Measurements from ENCODE around the gene COPZ1. TPM values are rescaled to one million over a fixed set of nuclear protein-coding genes. Genes with fewer than 3 reads are reported as not detected.
A peak's percentile ranks its signal among the peaks of the same experiment; 100 is the strongest.
"Not testable (repeated sequence)": the region's sequence is repeated elsewhere in the genome, so short reads cannot be mapped to it uniquely, and the experiment has no call there.

Gene COPZ1
- total and polyA plus RNA-seq, 9 donors, result 131 to 158 (median 143) TPM

- H3K4me1 ChIP-seq (ENCODE audit: control insufficient read depth, insufficient read depth, low read length), result peaks cover 32% of the 10 kb centered on the region
- H3K4me3 ChIP-seq (ENCODE audit: low read length), result peak overlapping the region; percentile 74
- not testable (repeated sequence) for DNase-seq; H3K9me3 ChIP-seq (replicated peaks; ENCODE audit: control insufficient read depth, low read depth, low read length); H3K27me3 ChIP-seq (ENCODE audit: control insufficient read depth, insufficient read depth, low read length)
- peak overlapping the region; percentile 96 for H3K27ac ChIP-seq (ENCODE audit: low read length)
- H3K36me3 ChIP-seq (ENCODE audit: control insufficient read depth, insufficient read depth, low read length), result peaks cover 44% of the 10 kb centered on the region
- no CpG with 5 or more reads among the region's 4 CpGs for WGBS (ENCODE audit: insufficient coverage)
Measured at GRCh38 chr12:54281694-54282093, 43.2 kb upstream of the COPZ1 start.

- Histone ChIP-seq H3K27ac (ENCODE audit: low read length) (peak overlapping the region; percentile 42), H3K9me3 (replicated peaks; ENCODE audit: control insufficient read depth, low read depth, low read length) (no peaks in the 10 kb centered on the region), H3K27me3 (ENCODE audit: control insufficient read depth, insufficient read depth, low read length) (no peaks in the 10 kb centered on the region), H3K4me3 (ENCODE audit: low read length) (peak overlapping the region; percentile 12), H3K4me1 (ENCODE audit: control insufficient read depth, insufficient read depth, low read length) (peaks cover 33% of the 10 kb centered on the region), H3K36me3 (ENCODE audit: control insufficient read depth, insufficient read depth, low read length) (peaks cover 53% of the 10 kb centered on the region)
- WGBS (ENCODE audit: insufficient coverage), result 47% methylated on average over 5 of the region's 11 CpGs
- DNase-seq, result no peak
Measured at GRCh38 chr12:54282949-54283593, 41.9 kb upstream of the COPZ1 start.

GRCh38 chr12:54284070-54284780 lies 40.7 kb upstream of the COPZ1 start:
- H3K9me3 ChIP-seq (replicated peaks; ENCODE audit: control insufficient read depth, low read depth, low read length); DNase-seq; H3K4me3 ChIP-seq (ENCODE audit: low read length); H3K27ac ChIP-seq (ENCODE audit: low read length); H3K27me3 ChIP-seq (ENCODE audit: control insufficient read depth, insufficient read depth, low read length): not testable (repeated sequence)
- peaks cover 56% of the 10 kb centered on the region for H3K36me3 ChIP-seq (ENCODE audit: control insufficient read depth, insufficient read depth, low read length)
- peaks cover 33% of the 10 kb centered on the region for H3K4me1 ChIP-seq (ENCODE audit: control insufficient read depth, insufficient read depth, low read length)
- WGBS (ENCODE audit: insufficient coverage), result no CpG with 5 or more reads among the region's 2 CpGs

- H3K9me3 ChIP-seq (replicated peaks; ENCODE audit: control insufficient read depth, low read depth, low read length), result no peaks in the 10 kb centered on the region
- 42% methylated on average over 1 of the region's 5 CpGs for WGBS (ENCODE audit: insufficient coverage)
- H3K27me3 ChIP-seq (ENCODE audit: control insufficient read depth, insufficient read depth, low read length), result no peaks in the 10 kb centered on the region
- no peak overlapping the region for H3K4me3 ChIP-seq (ENCODE audit: low read length)
- H3K27ac ChIP-seq (ENCODE audit: low read length), result no peak overlapping the region
- H3K4me1 ChIP-seq (ENCODE audit: control insufficient read depth, insufficient read depth, low read length), result peaks cover 33% of the 10 kb centered on the region
- DNase-seq, result no peak
- peaks cover 56% of the 10 kb centered on the region for H3K36me3 ChIP-seq (ENCODE audit: control insufficient read depth, insufficient read depth, low read length)
Measured at GRCh38 chr12:54285150-54286041, 39.5 kb upstream of the COPZ1 start.

- DNase-seq, result no peak
- H3K9me3 ChIP-seq (replicated peaks; ENCODE audit: control insufficient read depth, low read depth, low read length), result no peaks in the 10 kb centered on the region
- H3K27ac ChIP-seq (ENCODE audit: low read length), result peak overlapping the region; percentile 22
- H3K36me3 ChIP-seq (ENCODE audit: control insufficient read depth, insufficient read depth, low read length), result peaks cover 55% of the 10 kb centered on the region
- WGBS (ENCODE audit: insufficient coverage), result 62% methylated on average over 3 of the region's 12 CpGs
- H3K4me1 ChIP-seq (ENCODE audit: control insufficient read depth, insufficient read depth, low read length), result peaks cover 33% of the 10 kb centered on the region
- no peaks in the 10 kb centered on the region for H3K27me3 ChIP-seq (ENCODE audit: control insufficient read depth, insufficient read depth, low read length)
- H3K4me3 ChIP-seq (ENCODE audit: low read length), result no peak overlapping the region
Measured at GRCh38 chr12:54286042-54287030, 38.6 kb upstream of the COPZ1 start.

GRCh38 chr12:54287261-54288157 lies 37.4 kb upstream of the COPZ1 start:
- peaks cover 45% of the 10 kb centered on the region for H3K36me3 ChIP-seq (ENCODE audit: control insufficient read depth, insufficient read depth, low read length)
- peak overlapping the region; percentile 9 for H3K27ac ChIP-seq (ENCODE audit: low read length)
- peak; percentile 86 for DNase-seq
- peaks cover 26% of the 10 kb centered on the region for H3K4me1 ChIP-seq (ENCODE audit: control insufficient read depth, insufficient read depth, low read length)
- H3K9me3 ChIP-seq (replicated peaks; ENCODE audit: control insufficient read depth, low read depth, low read length), result no peaks in the 10 kb centered on the region
- H3K4me3 ChIP-seq (ENCODE audit: low read length), result no peak overlapping the region
- WGBS (ENCODE audit: insufficient coverage), result 71% methylated on average over 5 of the region's 8 CpGs
- no peaks in the 10 kb centered on the region for H3K27me3 ChIP-seq (ENCODE audit: control insufficient read depth, insufficient read depth, low read length)

GRCh38 chr12:54292083-54292930 lies 32.6 kb upstream of the COPZ1 start:
- no peak for DNase-seq
- peaks cover 11% of the 10 kb centered on the region for H3K36me3 ChIP-seq (ENCODE audit: control insufficient read depth, insufficient read depth, low read length)
- no peak overlapping the region for H3K4me3 ChIP-seq (ENCODE audit: low read length)
- 89% methylated on average over 25 of the region's 30 CpGs for WGBS (ENCODE audit: insufficient coverage)
- no peak overlapping the region for H3K27ac ChIP-seq (ENCODE audit: low read length)
- H3K27me3 ChIP-seq (ENCODE audit: control insufficient read depth, insufficient read depth, low read length), result no peaks in the 10 kb centered on the region
- no peaks in the 10 kb centered on the region for H3K9me3 ChIP-seq (replicated peaks; ENCODE audit: control insufficient read depth, low read depth, low read length)
- peaks cover 4% of the 10 kb centered on the region for H3K4me1 ChIP-seq (ENCODE audit: control insufficient read depth, insufficient read depth, low read length)

- 96% methylated on average over 5 of the region's 7 CpGs for WGBS (ENCODE audit: insufficient coverage)
- Histone ChIP-seq H3K4me1 (ENCODE audit: control insufficient read depth, insufficient read depth, low read length) (no peaks in the 10 kb centered on the region), H3K9me3 (replicated peaks; ENCODE audit: control insufficient read depth, low read depth, low read length) (no peaks in the 10 kb centered on the region), H3K4me3 (ENCODE audit: low read length) (no peak overlapping the region), H3K36me3 (ENCODE audit: control insufficient read depth, insufficient read depth, low read length) (peaks cover 5% of the 10 kb centered on the region), H3K27me3 (ENCODE audit: control insufficient read depth, insufficient read depth, low read length) (peaks cover 2% of the 10 kb centered on the region), H3K27ac (ENCODE audit: low read length) (no peak overlapping the region)
- no peak for DNase-seq
Measured at GRCh38 chr12:54292931-54293241, 32.0 kb upstream of the COPZ1 start.

All from muscle of leg (tissue), 11 donors.